Astrocyte of the spinal cord (primary cell): Measurements from ENCODE around the gene PSAT1.
A peak's percentile ranks its signal among the peaks of the same experiment; 100 is the strongest.

Experiments
- DNase-seq: peaks from one replicate; pipeline ENCODE4 v3.0.0; 2011; ENCODE audit warnings: low read depth, low spot score
- H3K4me3 ChIP-seq: 2 replicates; pipeline ENCODE4 v1.5.1; 2011; ENCODE audit warnings: low read depth, mild to moderate bottlenecking, low read length, moderate library complexity
- in situ Hi-C: cut with HindIII; loops from 2 replicates; pipeline ENCODE4 v1.10.0; 2017; ENCODE audit warnings: low sequenced_read_pairs
- TF ChIP-seq, protein P1 (sequence below): IDR thresholded peaks from 2 replicates; pipeline ENCODE4 v1.5.1; 2012; ENCODE audit warnings: low read depth, mild to moderate bottlenecking, low read length, inconsistent platforms

The PSAT1 gene

DNA sequence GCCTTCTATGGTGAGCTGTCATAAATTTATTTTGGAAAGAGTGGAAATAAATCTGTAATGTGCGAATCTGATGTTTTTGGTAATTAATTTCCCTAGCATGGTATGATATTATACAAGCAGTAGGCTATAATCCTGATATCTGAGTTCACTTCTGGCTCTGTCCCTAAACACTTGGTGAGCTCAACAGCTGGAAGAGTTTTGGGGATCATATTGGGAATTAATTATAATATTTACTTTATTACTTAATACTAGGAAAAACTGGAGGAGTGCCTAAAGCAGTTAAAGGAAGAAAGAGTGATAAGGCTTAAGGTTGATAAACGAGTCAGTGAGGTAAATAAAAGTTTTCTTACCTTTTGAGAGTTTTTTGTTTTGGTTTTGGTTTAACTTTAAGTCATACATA, 34.3 kb upstream of the PSAT1 start:
- TF ChIP-seq, protein P1, sequence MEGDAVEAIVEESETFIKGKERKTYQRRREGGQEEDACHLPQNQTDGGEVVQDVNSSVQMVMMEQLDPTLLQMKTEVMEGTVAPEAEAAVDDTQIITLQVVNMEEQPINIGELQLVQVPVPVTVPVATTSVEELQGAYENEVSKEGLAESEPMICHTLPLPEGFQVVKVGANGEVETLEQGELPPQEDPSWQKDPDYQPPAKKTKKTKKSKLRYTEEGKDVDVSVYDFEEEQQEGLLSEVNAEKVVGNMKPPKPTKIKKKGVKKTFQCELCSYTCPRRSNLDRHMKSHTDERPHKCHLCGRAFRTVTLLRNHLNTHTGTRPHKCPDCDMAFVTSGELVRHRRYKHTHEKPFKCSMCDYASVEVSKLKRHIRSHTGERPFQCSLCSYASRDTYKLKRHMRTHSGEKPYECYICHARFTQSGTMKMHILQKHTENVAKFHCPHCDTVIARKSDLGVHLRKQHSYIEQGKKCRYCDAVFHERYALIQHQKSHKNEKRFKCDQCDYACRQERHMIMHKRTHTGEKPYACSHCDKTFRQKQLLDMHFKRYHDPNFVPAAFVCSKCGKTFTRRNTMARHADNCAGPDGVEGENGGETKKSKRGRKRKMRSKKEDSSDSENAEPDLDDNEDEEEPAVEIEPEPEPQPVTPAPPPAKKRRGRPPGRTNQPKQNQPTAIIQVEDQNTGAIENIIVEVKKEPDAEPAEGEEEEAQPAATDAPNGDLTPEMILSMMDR = no peak
- DNase-seq = no peak
- H3K4me3 ChIP-seq = no peak overlapping the region
- in situ Hi-C loops = no loop called here

DNA sequence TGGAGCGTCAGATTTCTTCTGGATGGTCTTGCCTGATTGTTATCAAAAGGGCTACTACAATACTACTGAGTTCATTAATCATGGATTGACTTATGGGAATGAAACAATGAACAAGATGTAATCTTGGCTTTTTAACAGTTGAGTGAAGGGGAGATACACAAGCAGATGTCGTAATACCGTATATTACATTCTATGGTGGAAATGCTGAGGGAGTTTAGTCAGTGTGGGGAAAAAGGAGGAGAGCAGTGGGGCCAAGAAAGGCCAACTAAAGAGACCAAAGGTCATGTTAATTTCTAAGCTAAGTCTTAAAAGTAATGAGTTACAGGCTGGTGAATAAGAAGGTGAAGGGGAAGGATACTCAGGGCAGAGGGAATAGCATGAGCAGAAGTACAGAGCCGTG, 29.0 kb upstream of the PSAT1 start:
- TF ChIP-seq, protein P1 = no peak
- in situ Hi-C loops = no loop called here
- no peak overlapping the region for H3K4me3 ChIP-seq
- no peak for DNase-seq

DNA sequence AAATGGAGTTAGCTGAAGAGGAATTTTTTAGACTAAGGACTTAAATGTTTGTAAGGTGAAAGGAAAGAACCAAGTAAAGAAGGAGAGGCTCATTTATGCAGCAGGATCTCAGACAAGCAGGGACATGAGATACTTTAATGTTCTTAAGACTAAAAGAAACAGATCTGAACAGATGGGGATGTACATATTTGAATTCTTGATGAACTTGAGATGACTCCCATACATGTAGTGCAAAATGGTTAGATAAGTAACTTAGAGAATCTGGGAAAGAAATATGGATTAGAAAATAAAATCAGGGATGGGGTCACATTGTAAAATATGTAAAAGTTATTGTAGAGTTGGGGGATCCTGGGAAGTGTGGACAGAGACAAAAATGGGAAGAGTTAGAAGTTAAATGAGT, 27.1 kb upstream of the PSAT1 start:
- TF ChIP-seq, protein P1 = no peak
- H3K4me3 ChIP-seq = no peak overlapping the region
- in situ Hi-C loops = no loop called here
- DNase-seq = no peak

DNA sequence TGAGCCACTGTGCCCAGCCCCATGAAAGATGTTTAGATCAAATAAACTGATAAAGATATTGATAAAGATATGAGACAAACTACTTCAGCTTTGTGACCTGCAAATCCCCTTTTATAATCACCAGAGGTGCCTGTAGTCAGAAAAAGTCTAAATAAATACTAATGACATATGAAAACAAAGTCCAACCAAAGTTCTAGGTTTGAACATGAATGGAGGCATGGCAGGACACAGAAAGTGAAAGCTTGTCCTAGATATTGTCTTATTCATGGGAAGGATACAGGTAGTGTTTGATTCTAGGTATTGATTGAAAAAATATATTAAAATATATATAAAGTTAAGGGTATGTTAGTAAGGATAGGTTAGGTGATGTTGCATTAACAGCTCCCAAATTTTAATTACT, 24.6 kb upstream of the PSAT1 start:
- TF ChIP-seq, protein P1 = no peak
- no peak for DNase-seq
- H3K4me3 ChIP-seq = no peak overlapping the region
- in situ Hi-C loops = no loop called here

DNA sequence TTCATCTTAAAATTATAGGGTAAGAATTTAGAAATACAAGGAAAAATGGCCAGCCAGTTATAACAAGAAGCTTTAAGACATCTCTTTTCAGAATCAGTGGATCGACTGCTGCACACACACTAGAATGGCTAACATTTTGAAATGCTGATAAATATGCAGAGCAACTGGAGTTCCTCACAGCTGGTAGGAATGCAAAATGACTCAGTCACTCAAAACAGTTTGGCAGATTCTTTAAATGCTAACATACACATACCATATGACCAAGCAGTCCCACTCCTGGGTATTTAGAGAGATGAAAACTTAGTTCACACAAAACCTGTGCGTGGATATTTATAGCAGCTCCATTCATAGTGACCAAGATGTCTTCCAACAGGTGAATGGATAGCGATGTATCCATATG, 23.2 kb upstream of the PSAT1 start:
- in situ Hi-C loops = no loop called here
- H3K4me3 ChIP-seq = no peak overlapping the region
- no peak for DNase-seq
- TF ChIP-seq, protein P1 = no peak

DNA sequence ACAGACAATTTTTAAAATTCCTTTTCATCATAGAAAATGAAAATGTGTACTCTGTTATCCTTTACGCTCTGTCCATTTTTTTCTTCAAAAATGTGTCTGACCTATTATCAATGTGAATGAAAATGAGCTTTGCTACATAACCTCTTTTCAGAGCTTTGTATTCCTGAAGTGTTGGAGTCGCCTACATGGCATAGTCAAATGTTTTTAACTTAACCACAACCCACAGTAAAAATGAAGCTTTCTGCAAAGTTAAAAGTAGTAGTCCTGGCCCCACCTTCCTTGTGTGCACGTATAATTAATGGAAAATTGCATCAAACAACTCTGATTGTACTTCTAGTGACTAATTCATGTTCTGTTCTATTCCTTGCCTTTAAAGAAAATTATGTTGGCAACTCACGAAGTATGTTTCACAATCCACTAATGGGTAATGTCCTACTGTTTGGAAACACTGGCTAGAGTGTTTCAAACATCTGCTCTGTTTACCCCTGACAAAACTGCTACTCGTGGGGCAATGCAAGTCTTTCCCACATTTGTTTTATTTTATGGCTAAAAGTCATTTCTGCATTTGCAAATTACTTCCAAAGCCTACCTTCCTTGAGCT, 18.6 kb upstream of the PSAT1 start:
- in situ Hi-C loops = no loop called here
- peak; percentile 74 for DNase-seq
- TF ChIP-seq, protein P1 = no peak
- no peak overlapping the region for H3K4me3 ChIP-seq

DNA sequence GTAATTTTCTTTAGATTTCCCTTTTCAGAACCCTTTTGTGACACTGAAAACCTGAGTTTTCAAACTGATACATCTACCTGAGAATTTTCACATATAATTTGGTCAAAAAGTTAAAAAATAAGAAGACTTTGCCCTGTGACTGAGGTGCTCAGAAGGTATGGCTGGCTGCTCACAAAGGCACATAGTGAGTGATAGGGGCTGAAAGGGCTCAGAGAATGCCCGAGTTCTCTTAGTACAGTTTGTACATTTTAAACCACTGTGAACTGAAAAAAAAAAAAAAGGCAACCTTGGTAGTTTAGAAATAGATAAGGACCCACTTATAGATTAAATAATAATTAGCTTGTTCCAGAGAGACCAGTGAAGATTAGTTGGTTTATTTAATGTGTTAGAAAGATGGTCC, 18.1 kb upstream of the PSAT1 start:
- no peak overlapping the region for H3K4me3 ChIP-seq
- no peak for DNase-seq
- in situ Hi-C loops = no loop called here
- TF ChIP-seq, protein P1 = no peak
